Keratinocyte (primary cell): ENCODE measurements around the gene B3GALT6. TPM values are rescaled to one million over a fixed set of nuclear protein-coding genes. Genes with fewer than 3 reads are reported as not detected.

Source experiments
- DNase-seq: peaks from one replicate; pipeline ENCODE4 v3.0.0-alpha.2; 2011; ENCODE audit warnings: low read depth, missing footprints, low spot score
- FAIRE-seq: peaks from 2 replicates; lab custom pipeline; 2011; peaks lifted over from hg19 to GRCh38; lab: Jason Lieb, UNC
- H2AFZ ChIP-seq: 2 replicates; pipeline ENCODE4 v1.6.0; 2012; ENCODE audit warnings: low read length, control low read depth, inconsistent platforms; ENCODE audit not compliant: control insufficient read depth
- H3K27ac ChIP-seq: 2 replicates; pipeline ENCODE4 v1.5.1; 2011; ENCODE audit warnings: low read length; ENCODE audit not compliant: control insufficient read depth, insufficient read depth
- H3K27me3 ChIP-seq: 3 replicates; pipeline ENCODE4 v1.6.0; 2011; ENCODE audit warnings: low read length; ENCODE audit not compliant: control insufficient read depth, insufficient read depth; ENCODE audit errors: extremely low read depth
- H3K36me3 ChIP-seq, 2 experiments: 2 replicates in 1 of 2; 3 replicates in 1 of 2; pipeline ENCODE4 v1.5.1; 2011; ENCODE audit warnings: low read length in 2 of 2, mild to moderate bottlenecking in 1 of 2; ENCODE audit not compliant: control insufficient read depth in 2 of 2, insufficient read depth in 2 of 2; ENCODE audit errors: extremely low read depth in 1 of 2
- H3K4me1 ChIP-seq: 3 replicates; pipeline ENCODE4 v1.5.1; 2011; ENCODE audit warnings: low read length; ENCODE audit not compliant: control insufficient read depth, insufficient read depth; ENCODE audit errors: extremely low read depth
- H3K4me2 ChIP-seq: 3 replicates; pipeline ENCODE4 v1.6.0; 2011; ENCODE audit warnings: low read depth, low read length; ENCODE audit not compliant: control insufficient read depth, insufficient read depth; ENCODE audit errors: extremely low read depth
- H3K4me3 ChIP-seq, 3 experiments: fragments of 200-600 bp in 1 of 3; sonication (generic) in 1 of 3; 2 replicates in 2 of 3; 3 replicates in 1 of 3; pipeline ENCODE4 v1.5.1; 2011 to 2016; ENCODE audit warnings: low read length in 3 of 3, mild to moderate bottlenecking in 3 of 3, control low read depth in 2 of 3, inconsistent platforms in 1 of 3, low read depth in 1 of 3, mixed read lengths in 1 of 3, mixed run types in 1 of 3, moderate library complexity in 1 of 3; ENCODE audit not compliant: control insufficient read depth in 2 of 3, insufficient read depth in 2 of 3; ENCODE audit errors: extremely low read depth in 1 of 3
- H3K79me2 ChIP-seq: 2 replicates; pipeline ENCODE4 v1.6.0; 2012; ENCODE audit warnings: low read length; ENCODE audit not compliant: control insufficient read depth, insufficient read depth
- H3K9ac ChIP-seq: 3 replicates; pipeline ENCODE4 v1.6.0; 2011; ENCODE audit warnings: low read length; ENCODE audit not compliant: control insufficient read depth, insufficient read depth; ENCODE audit errors: extremely low read depth
- H3K9me1 ChIP-seq: 3 replicates; pipeline ENCODE4 v1.6.0; 2011; ENCODE audit warnings: low read length; ENCODE audit not compliant: control insufficient read depth, insufficient read depth; ENCODE audit errors: extremely low read depth
- H3K9me3 ChIP-seq: 2 replicates; pipeline ENCODE4 v1.5.1; 2012; ENCODE audit warnings: low read depth, low read length; ENCODE audit not compliant: control insufficient read depth
- H4K20me1 ChIP-seq: 3 replicates; pipeline ENCODE4 v1.6.0; 2011; ENCODE audit warnings: low read length; ENCODE audit not compliant: control insufficient read depth, insufficient read depth; ENCODE audit errors: extremely low read depth
- EZH2 ChIP-seq: IDR thresholded peaks from one replicate; pipeline ENCODE4 v1.6.1; 2012; ENCODE audit warnings: inconsistent platforms, mild to moderate bottlenecking, low read length, moderate library complexity
- dilution Hi-C: fragments of 300-500 bp; cut with MboI; formaldehyde crosslinking; loops from one replicate; pipeline ENCODE4 v1.7.0; 2020; ENCODE audit warnings: low sequenced_read_pairs; ENCODE audit not compliant: extremely low pct_ligation_motif_present
- polyA plus RNA-seq, 5 experiments: library from polyadenylated mRNA; depleted of rRNA in 3 of 5; stranded (reverse) in 3 of 5; stranded (forward) in 1 of 5; unstranded in 1 of 5; fragments of >200 nt; gene quantifications; 1 replicate in 1 of 5; 2 replicates in 3 of 5; 3 replicates in 1 of 5; pipeline versions ENCODE4 v1.2.1 to v1.2.3, GENCODE V29; 2011 to 2012; ENCODE audit warnings: missing spikeins in 2 of 5, low read depth in 1 of 5, low replicate concordance in 1 of 5
- TF ChIP-seq, protein P1 (sequence below), 3 experiments: IDR thresholded peaks in 1 of 3; conservative IDR thresholded peaks in 1 of 3; optimal IDR thresholded peaks in 1 of 3; 2 replicates in 2 of 3; 3 replicates in 1 of 3; pipeline versions ENCODE3 to v1.5.1; 2011; ENCODE audit warnings: low read length in 3 of 3, mild to moderate bottlenecking in 3 of 3, moderate library complexity in 2 of 3, control low read depth in 1 of 3, inconsistent platforms in 1 of 3; ENCODE audit not compliant: insufficient read depth in 2 of 3; ENCODE audit errors: extremely low read depth in 1 of 3

B3GALT6 gene
- polyA plus RNA-seq, 1 donor (not counting 4 experiments of a cell fraction or from before 2014, with no cell fraction given), result 6.8 TPM

DNA sequence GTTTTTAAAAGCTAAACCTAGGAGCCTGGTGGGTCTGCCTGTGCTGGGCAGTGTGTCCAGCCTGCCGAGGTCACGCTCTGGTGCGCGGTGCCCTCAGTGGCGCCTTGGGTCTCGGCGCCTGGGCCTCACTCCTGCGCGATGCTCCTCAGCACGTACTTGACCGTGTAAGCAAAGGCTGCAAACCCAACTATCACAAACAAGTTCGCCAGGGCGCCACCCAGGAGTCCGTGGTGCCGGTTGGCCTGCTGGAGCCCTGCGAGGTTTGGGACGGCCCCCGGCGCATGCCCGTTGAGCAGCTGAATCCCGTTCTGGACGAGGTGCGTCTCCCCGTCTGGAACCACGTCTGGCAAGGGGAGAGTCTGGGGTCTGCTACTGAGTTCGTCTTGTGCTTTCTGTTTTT lies 23.0 kb downstream of the B3GALT6 start:
- Histone ChIP-seq H3K9me1 (no peaks in the 10 kb centered on the region), H3K4me1 (peaks cover 19% of the 10 kb centered on the region), H3K4me2 (no peak overlapping the region), H3K79me2 (peaks cover 3% of the 10 kb centered on the region), H3K27me3 (no peaks in the 10 kb centered on the region), H3K36me3 (peaks cover 23 to 28% of the 10 kb centered on the region in 2 experiments), H3K4me3 (no peak overlapping the region), H3K9ac (no peak overlapping the region), H3K9me3 (no peaks in the 10 kb centered on the region), H3K27ac (no peak overlapping the region), H4K20me1 (peaks cover 10% of the 10 kb centered on the region), H2AFZ (no peak overlapping the region)
- FAIRE-seq (no peak), DNase-seq (no peak)
- dilution Hi-C loops, result no loop called here
- no peak for TF ChIP-seq EZH2
- TF ChIP-seq, protein P1, sequence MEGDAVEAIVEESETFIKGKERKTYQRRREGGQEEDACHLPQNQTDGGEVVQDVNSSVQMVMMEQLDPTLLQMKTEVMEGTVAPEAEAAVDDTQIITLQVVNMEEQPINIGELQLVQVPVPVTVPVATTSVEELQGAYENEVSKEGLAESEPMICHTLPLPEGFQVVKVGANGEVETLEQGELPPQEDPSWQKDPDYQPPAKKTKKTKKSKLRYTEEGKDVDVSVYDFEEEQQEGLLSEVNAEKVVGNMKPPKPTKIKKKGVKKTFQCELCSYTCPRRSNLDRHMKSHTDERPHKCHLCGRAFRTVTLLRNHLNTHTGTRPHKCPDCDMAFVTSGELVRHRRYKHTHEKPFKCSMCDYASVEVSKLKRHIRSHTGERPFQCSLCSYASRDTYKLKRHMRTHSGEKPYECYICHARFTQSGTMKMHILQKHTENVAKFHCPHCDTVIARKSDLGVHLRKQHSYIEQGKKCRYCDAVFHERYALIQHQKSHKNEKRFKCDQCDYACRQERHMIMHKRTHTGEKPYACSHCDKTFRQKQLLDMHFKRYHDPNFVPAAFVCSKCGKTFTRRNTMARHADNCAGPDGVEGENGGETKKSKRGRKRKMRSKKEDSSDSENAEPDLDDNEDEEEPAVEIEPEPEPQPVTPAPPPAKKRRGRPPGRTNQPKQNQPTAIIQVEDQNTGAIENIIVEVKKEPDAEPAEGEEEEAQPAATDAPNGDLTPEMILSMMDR (optimal IDR thresholded peaks at IDR 0.05 in 1 of 3, IDR thresholded peaks at IDR 0.05 in 1 of 3, conservative IDR thresholded peaks at IDR 0.05 in 1 of 3; ENCODE audit: extremely low read depth in 1 of 3, insufficient read depth in 2 of 3, low read length in 3 of 3), result no peak

DNA sequence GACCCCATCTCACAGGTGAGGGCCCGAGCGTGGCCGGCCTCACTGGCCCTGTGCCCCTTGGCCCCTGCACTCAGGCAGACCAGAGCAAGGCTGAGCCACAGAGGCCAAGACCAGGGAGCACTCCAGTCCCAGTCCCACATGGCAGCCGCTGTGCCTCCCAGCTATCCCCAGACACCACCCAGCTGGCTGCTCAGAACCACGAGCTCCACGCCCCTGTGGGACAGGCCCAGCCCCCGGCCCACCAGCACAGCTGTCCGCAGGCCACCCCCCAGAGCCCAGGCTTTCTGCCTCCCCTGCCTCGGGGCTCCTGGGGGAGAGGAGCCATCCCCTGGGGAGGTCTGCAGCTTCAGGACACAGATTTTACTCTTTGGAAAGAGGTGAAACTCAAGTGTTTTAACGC lies 23.6 kb downstream of the B3GALT6 start:
- no peak overlapping the region for H3K27ac ChIP-seq
- H3K36me3 ChIP-seq, result peaks cover 27 to 33% of the 10 kb centered on the region in 2 experiments
- H3K9me3 ChIP-seq, result no peaks in the 10 kb centered on the region
- H4K20me1 ChIP-seq, result peaks cover 11% of the 10 kb centered on the region
- no peak for TF ChIP-seq EZH2
- TF ChIP-seq, protein P1 (optimal IDR thresholded peaks at IDR 0.05 in 1 of 3, IDR thresholded peaks at IDR 0.05 in 1 of 3, conservative IDR thresholded peaks at IDR 0.05 in 1 of 3; ENCODE audit: extremely low read depth in 1 of 3, insufficient read depth in 2 of 3, low read length in 3 of 3), result no peak
- FAIRE-seq, result no peak
- H3K27me3 ChIP-seq, result no peaks in the 10 kb centered on the region
- no peak overlapping the region for H3K4me2 ChIP-seq
- H3K9me1 ChIP-seq, result no peaks in the 10 kb centered on the region
- dilution Hi-C loops, result no loop called here
- H3K4me3 ChIP-seq, result no peak overlapping the region
- DNase-seq, result no peak
- peaks cover 16% of the 10 kb centered on the region for H3K4me1 ChIP-seq
- H3K79me2 ChIP-seq, result peaks cover 3% of the 10 kb centered on the region
- H2AFZ ChIP-seq, result no peak overlapping the region
- no peak overlapping the region for H3K9ac ChIP-seq
